ENCODE measurements around the gene TOMM20.
A peak's percentile ranks its signal among the peaks of the same experiment; 100 is the strongest.
"Not testable (repeated sequence)": the region's sequence is repeated elsewhere in the genome, so short reads cannot be mapped to it uniquely, and the experiment has no call there.

Gene TOMM20

GRCh38 chr1:235077571-235078479, 50.8 kb downstream of the TOMM20 start:
- no peak for DNase-seq

GRCh38 chr1:235077163-235077540, 51.5 kb downstream of the TOMM20 start:
- DNase-seq, result no peak

GRCh38 chr1:235076504-235077162, 52.0 kb downstream of the TOMM20 start:
- no peak for DNase-seq

- DNase-seq, result no peak
Measured at GRCh38 chr1:235075777-235076308, 52.8 kb downstream of the TOMM20 start.

GRCh38 chr1:235075048-235075776, 53.4 kb downstream of the TOMM20 start:
- peak; percentile 66 to 76 for DNase-seq

GRCh38 chr1:235074523-235075047, 54.1 kb downstream of the TOMM20 start:
- DNase-seq, result peak; percentile 55 to 61

- no peak for DNase-seq
Measured at GRCh38 chr1:235073968-235074522, 54.6 kb downstream of the TOMM20 start.

GRCh38 chr1:235073331-235073967, 55.2 kb downstream of the TOMM20 start:
- no peak for DNase-seq

GRCh38 chr1:235072577-235072976, 56.1 kb downstream of the TOMM20 start:
- DNase-seq, result not testable (repeated sequence)

GRCh38 chr1:235072096-235072495, 56.5 kb downstream of the TOMM20 start:
- no peak for DNase-seq

GRCh38 chr1:235070819-235071218, 57.8 kb downstream of the TOMM20 start:
- no peak for DNase-seq

- no peak for DNase-seq
Measured at GRCh38 chr1:235069577-235070563, 58.8 kb downstream of the TOMM20 start.

- DNase-seq, result no peak
Measured at GRCh38 chr1:235069176-235069575, 59.5 kb downstream of the TOMM20 start.

- no peak for DNase-seq
Measured at GRCh38 chr1:235068158-235069121, 60.2 kb downstream of the TOMM20 start.

- DNase-seq, result no peak
Measured at GRCh38 chr1:235067396-235068157, 61.1 kb downstream of the TOMM20 start.

- no peak for DNase-seq
Measured at GRCh38 chr1:235063068-235063765, 65.4 kb downstream of the TOMM20 start.

GRCh38 chr1:235060607-235061470, 67.8 kb downstream of the TOMM20 start:
- no peak for DNase-seq

Measured in activated CD4-positive, alpha-beta T cell treated with anti-CD3 and anti-CD28 coated beads, Interleukin-2, amount 50 U/mL, for 4 hours (primary cell).